Measurements from ENCODE around the gene CDK8. TPM values are rescaled to one million over a fixed set of nuclear protein-coding genes. Genes with fewer than 3 reads are reported as not detected.

Gene CDK8
- 17.4 TPM for polyA plus RNA-seq (2013)

DNA sequence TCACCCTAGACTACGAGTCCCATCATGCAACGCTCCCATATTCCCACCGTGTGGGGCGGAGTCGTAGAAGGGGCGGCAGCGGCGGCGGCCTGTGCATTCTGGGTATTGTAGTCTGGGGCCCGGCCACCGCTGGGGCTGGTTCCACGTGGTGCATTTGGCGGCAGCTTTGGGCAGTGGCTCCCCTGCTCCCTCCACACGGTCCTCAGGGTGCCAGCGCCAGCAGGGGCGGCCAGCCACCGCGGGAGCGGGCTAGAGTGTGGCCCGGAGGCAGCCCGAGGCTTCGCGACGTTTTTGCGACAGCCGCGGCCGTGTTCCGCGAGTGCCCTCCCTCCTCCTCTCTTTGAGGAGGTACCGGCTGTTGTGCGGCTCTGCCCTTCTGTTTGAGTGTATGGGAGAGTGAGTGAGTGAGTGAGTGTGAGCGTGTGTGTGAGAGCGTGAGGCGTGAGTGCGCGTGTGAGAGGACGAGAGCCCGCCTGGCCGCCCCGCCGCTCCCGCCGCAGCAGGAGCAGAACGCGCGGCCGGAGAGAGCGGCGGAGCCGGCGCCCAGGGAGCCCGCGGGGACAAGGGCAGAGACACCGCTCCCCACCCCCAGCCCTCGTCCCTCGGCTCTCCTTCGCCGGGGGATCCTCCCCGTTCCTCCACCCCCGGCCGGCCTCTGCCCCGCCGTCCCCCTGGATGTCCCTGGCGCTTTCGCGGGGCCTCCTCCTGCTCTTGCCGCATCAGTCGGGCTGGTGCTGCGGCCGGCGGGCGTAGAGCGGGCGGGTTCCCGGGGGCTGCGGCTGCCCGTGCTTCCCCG is at the start of gene CDK8:
CDK8 (plus strand) TSS at position 343 of the 796 bp plus-strand sequence. CDS start 513 bp downstream, outside the sequence.
- Histone ChIP-seq H3K4me1 (ENCODE audit: control extremely low read depth in 1 of 4, control insufficient read depth in 4 of 4, insufficient read depth in 4 of 4, low read length in 3 of 4) (peaks cover 6 to 19% (median 8%) of the 10 kb centered on the region in 4 experiments), H3K27me3 (replicated peaks in 2 of 5; ENCODE audit: control insufficient read depth in 4 of 5, insufficient read depth in 5 of 5, low read length in 4 of 5) (no peaks in the 10 kb centered on the region), H3K9me3 (ENCODE audit: control extremely low read depth in 1 of 5, control insufficient read depth in 4 of 5, insufficient read depth in 2 of 5, low read depth in 1 of 5, low read length in 4 of 5) (no peaks in the 10 kb centered on the region), H3K4me3 (ENCODE audit: control insufficient read depth in 1 of 7, extremely low read depth in 1 of 7, insufficient read depth in 4 of 7, low read depth in 2 of 7, low read length in 6 of 7) (peak within 1 kb of the TSS; percentile 83 to 96 (median 91)), H3K36me3 (ENCODE audit: control insufficient read depth in 4 of 4, insufficient read depth in 4 of 4, low read length in 3 of 4) (no peaks in the 10 kb centered on the region), H3K27ac (ENCODE audit: insufficient read depth in 1 of 2, low read depth in 1 of 2, low read length in 2 of 2, poor library complexity in 1 of 2, severe bottlenecking in 2 of 2) (peak within 1 kb of the TSS; percentile 71 to 91)
- DNase-seq, result peak; percentile 90 to 97 (median 95)
- ChIA-PET CTCF (interaction anchor here (1.7 kb wide), 1 partner anchor 13 kb away, joined by 4 read pairs; no protein-coding TSS in a partner anchor), POLR2A (interaction anchor here (0.6 kb wide), 1 partner anchor 36 kb away, joined by 3 read pairs; no protein-coding TSS in a partner anchor)
- WGBS (ENCODE audit: insufficient coverage), result 0% methylated on average over 62 of the region's 79 CpGs

DNA sequence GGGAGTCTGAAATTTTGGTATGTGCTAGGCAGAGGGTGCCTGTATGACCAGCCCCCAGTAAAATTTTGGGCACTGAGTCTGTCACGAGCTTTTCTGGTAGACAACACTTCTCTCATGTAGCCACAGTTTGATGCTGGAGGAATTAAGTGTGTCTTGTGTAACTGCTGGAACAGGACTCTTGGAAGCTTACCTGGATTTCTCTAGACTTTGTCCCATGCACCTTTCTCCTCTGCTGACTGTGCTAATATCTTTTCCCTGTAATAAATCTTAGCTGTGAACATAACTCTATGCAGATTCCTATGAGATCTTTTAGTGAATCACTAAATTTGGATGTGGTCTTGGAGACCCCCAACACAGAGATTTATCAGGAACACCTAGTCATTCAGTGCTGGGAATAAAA is 45.6 kb upstream of the CDK8 start:
- DNase-seq, result no peak
- H3K4me1 ChIP-seq (ENCODE audit: control extremely low read depth in 1 of 4, control insufficient read depth in 4 of 4, insufficient read depth in 4 of 4, low read length in 3 of 4), result no peaks in the 10 kb centered on the region
- no peak overlapping the region for H3K4me3 ChIP-seq (ENCODE audit: control insufficient read depth in 1 of 7, extremely low read depth in 1 of 7, insufficient read depth in 4 of 7, low read depth in 2 of 7, low read length in 6 of 7)
- no peak overlapping the region for H3K27ac ChIP-seq (ENCODE audit: insufficient read depth in 1 of 2, low read depth in 1 of 2, low read length in 2 of 2, poor library complexity in 1 of 2, severe bottlenecking in 2 of 2)
- POLR2A ChIA-PET, result no interaction called here
- H3K9me3 ChIP-seq (ENCODE audit: control extremely low read depth in 1 of 5, control insufficient read depth in 4 of 5, insufficient read depth in 2 of 5, low read depth in 1 of 5, low read length in 4 of 5), result no peaks in the 10 kb centered on the region
- 100% methylated on average over 1 of the region's 1 CpG for WGBS (ENCODE audit: insufficient coverage)
- CTCF ChIA-PET, result no interaction called here
- H3K36me3 ChIP-seq (ENCODE audit: control insufficient read depth in 4 of 4, insufficient read depth in 4 of 4, low read length in 3 of 4), result peaks cover 11 to 44% (median 32%) of the 10 kb centered on the region in 4 experiments
- no peaks in the 10 kb centered on the region for H3K27me3 ChIP-seq (replicated peaks in 2 of 5; ENCODE audit: control insufficient read depth in 4 of 5, insufficient read depth in 5 of 5, low read length in 4 of 5)

DNA sequence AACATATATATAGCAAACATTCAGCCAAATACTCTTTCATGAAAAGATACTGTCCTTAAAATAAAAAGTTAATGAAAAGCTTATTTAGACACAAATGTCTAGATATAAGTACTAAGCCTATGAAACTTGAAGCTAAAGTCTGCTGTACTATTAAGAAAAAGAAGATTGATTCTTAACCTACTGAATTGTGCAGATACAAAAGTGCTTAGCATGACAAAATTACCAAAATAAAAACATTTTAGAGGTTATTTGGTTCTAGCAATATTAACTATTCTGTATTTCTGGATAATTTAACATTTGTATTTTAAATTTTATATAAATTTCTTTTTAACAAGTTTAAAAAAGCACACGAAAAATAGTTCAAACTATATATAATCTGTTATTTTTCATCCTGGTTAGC is 40.6 kb upstream of the CDK8 start:
- CTCF ChIA-PET, result no interaction called here
- Histone ChIP-seq H3K4me3 (ENCODE audit: control insufficient read depth in 1 of 7, extremely low read depth in 1 of 7, insufficient read depth in 4 of 7, low read depth in 2 of 7, low read length in 6 of 7) (no peak overlapping the region), H3K27ac (ENCODE audit: insufficient read depth in 1 of 2, low read depth in 1 of 2, low read length in 2 of 2, poor library complexity in 1 of 2, severe bottlenecking in 2 of 2) (no peak overlapping the region), H3K9me3 (ENCODE audit: control extremely low read depth in 1 of 5, control insufficient read depth in 4 of 5, insufficient read depth in 2 of 5, low read depth in 1 of 5, low read length in 4 of 5) (no peaks in the 10 kb centered on the region), H3K4me1 (ENCODE audit: control extremely low read depth in 1 of 4, control insufficient read depth in 4 of 4, insufficient read depth in 4 of 4, low read length in 3 of 4) (no peaks in the 10 kb centered on the region), H3K27me3 (replicated peaks in 2 of 5; ENCODE audit: control insufficient read depth in 4 of 5, insufficient read depth in 5 of 5, low read length in 4 of 5) (no peaks in the 10 kb centered on the region), H3K36me3 (ENCODE audit: control insufficient read depth in 4 of 4, insufficient read depth in 4 of 4, low read length in 3 of 4) (peaks cover 39 to 82% (median 59%) of the 10 kb centered on the region in 4 experiments)
- WGBS (ENCODE audit: insufficient coverage), result no CpG with 5 or more reads among the region's 1 CpG
- POLR2A ChIA-PET, result no interaction called here
- DNase-seq, result no peak

DNA sequence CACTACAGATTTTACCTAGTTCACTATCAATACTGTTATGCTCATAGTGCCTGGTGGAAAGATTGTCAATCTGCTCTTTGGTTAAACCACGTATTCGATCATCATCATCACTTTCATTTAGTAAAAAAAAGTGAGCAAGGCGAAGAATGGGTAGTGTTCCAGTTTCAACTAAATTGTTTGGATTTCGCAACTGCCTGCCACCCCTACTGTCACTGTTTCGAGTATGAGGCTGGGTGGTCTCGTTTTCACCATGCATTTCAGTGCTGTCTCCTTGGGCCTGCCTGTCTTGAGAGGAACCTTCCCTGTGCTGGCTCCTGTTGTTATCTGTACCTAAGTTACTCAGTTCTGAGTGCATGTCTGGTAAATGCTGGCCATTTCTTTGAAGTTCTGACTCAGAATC is 39.9 kb upstream of the CDK8 start:
- no peaks in the 10 kb centered on the region for H3K4me1 ChIP-seq (ENCODE audit: control extremely low read depth in 1 of 4, control insufficient read depth in 4 of 4, insufficient read depth in 4 of 4, low read length in 3 of 4)
- ChIA-PET POLR2A (no interaction called here), CTCF (no interaction called here)
- WGBS (ENCODE audit: insufficient coverage), result 88% methylated on average over 6 of the region's 6 CpGs
- no peaks in the 10 kb centered on the region for H3K27me3 ChIP-seq (replicated peaks in 2 of 5; ENCODE audit: control insufficient read depth in 4 of 5, insufficient read depth in 5 of 5, low read length in 4 of 5)
- no peak overlapping the region for H3K4me3 ChIP-seq (ENCODE audit: control insufficient read depth in 1 of 7, extremely low read depth in 1 of 7, insufficient read depth in 4 of 7, low read depth in 2 of 7, low read length in 6 of 7)
- no peak for DNase-seq
- peaks cover 35 to 81% (median 56%) of the 10 kb centered on the region in 4 experiments for H3K36me3 ChIP-seq (ENCODE audit: control insufficient read depth in 4 of 4, insufficient read depth in 4 of 4, low read length in 3 of 4)
- H3K27ac ChIP-seq (ENCODE audit: insufficient read depth in 1 of 2, low read depth in 1 of 2, low read length in 2 of 2, poor library complexity in 1 of 2, severe bottlenecking in 2 of 2), result no peak overlapping the region
- H3K9me3 ChIP-seq (ENCODE audit: control extremely low read depth in 1 of 5, control insufficient read depth in 4 of 5, insufficient read depth in 2 of 5, low read depth in 1 of 5, low read length in 4 of 5), result no peaks in the 10 kb centered on the region

DNA sequence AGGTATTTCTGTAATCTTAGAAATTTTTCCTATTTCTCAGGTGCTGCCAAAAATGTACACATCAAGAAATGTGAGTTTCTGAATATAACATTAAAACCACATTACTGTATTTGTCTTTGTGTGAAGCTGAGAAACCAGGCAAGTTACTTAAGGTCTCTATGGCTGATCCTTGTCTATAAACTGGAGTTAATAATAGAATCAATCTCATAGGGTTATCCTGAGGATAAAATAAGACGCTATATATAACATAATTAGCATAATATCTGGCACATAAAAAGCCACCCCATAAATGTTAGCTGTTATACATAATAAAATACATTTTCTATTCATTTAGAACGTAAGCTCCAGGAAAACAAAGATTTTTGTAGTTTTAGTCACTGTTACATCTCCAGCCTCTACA is 37.9 kb upstream of the CDK8 start:
- CTCF ChIA-PET, result interaction anchor here (1.3 kb wide), 1 partner anchor 17 kb away, joined by 3 read pairs; no protein-coding TSS in a partner anchor
- no peak overlapping the region for H3K27ac ChIP-seq (ENCODE audit: insufficient read depth in 1 of 2, low read depth in 1 of 2, low read length in 2 of 2, poor library complexity in 1 of 2, severe bottlenecking in 2 of 2)

DNA sequence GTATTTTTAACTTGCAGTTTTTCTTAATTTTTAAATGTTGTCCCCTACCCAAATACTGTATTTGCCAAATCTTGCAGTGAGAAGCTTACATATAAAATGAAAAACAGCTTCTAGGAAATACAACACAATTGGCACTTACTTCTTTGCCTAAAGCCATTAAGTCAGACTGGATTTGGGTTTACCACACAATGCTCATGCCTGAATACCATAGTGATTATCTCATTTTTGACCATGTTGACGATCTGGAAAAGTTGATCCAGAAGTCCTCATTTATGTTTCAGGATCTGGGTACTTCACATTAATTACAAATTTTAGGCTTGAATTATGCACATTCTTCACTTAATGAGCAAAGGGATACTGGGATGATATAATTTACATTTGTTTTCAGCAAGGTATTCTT is 34.2 kb upstream of the CDK8 start:
- no peaks in the 10 kb centered on the region for H3K9me3 ChIP-seq (ENCODE audit: control extremely low read depth in 1 of 5, control insufficient read depth in 4 of 5, insufficient read depth in 2 of 5, low read depth in 1 of 5, low read length in 4 of 5)
- ChIA-PET POLR2A (no interaction called here), CTCF (interaction anchor here (0.5 to 1.2 kb wide), 3 partner anchors 35 to 275 kb away, joined by 3 to 4 read pairs (median 3); no protein-coding TSS in a partner anchor)
- no peak for DNase-seq
- no peak overlapping the region for H3K4me3 ChIP-seq (ENCODE audit: control insufficient read depth in 1 of 7, extremely low read depth in 1 of 7, insufficient read depth in 4 of 7, low read depth in 2 of 7, low read length in 6 of 7)
- 100% methylated on average over 1 of the region's 1 CpG for WGBS (ENCODE audit: insufficient coverage)
- H3K4me1 ChIP-seq (ENCODE audit: control extremely low read depth in 1 of 4, control insufficient read depth in 4 of 4, insufficient read depth in 4 of 4, low read length in 3 of 4), result peaks cover 14 to 24% (median 22%) of the 10 kb centered on the region in 4 experiments
- no peaks in the 10 kb centered on the region for H3K27me3 ChIP-seq (replicated peaks in 2 of 5; ENCODE audit: control insufficient read depth in 4 of 5, insufficient read depth in 5 of 5, low read length in 4 of 5)
- H3K27ac ChIP-seq (ENCODE audit: insufficient read depth in 1 of 2, low read depth in 1 of 2, low read length in 2 of 2, poor library complexity in 1 of 2, severe bottlenecking in 2 of 2), result no peak overlapping the region
- peaks cover 17 to 52% (median 41%) of the 10 kb centered on the region in 4 experiments for H3K36me3 ChIP-seq (ENCODE audit: control insufficient read depth in 4 of 4, insufficient read depth in 4 of 4, low read length in 3 of 4)

More for the DNA sequence above, 37.9 kb upstream of the CDK8 start:
- H3K9me3 ChIP-seq (ENCODE audit: control extremely low read depth in 1 of 5, control insufficient read depth in 4 of 5, insufficient read depth in 2 of 5, low read depth in 1 of 5, low read length in 4 of 5), result no peaks in the 10 kb centered on the region
- no peak for DNase-seq
- POLR2A ChIA-PET, result no interaction called here
- H3K4me1 ChIP-seq (ENCODE audit: control extremely low read depth in 1 of 4, control insufficient read depth in 4 of 4, insufficient read depth in 4 of 4, low read length in 3 of 4), result peaks cover 7 to 17% (median 11%) of the 10 kb centered on the region in 4 experiments
- H3K36me3 ChIP-seq (ENCODE audit: control insufficient read depth in 4 of 4, insufficient read depth in 4 of 4, low read length in 3 of 4), result peaks cover 34 to 77% (median 60%) of the 10 kb centered on the region in 4 experiments
- H3K4me3 ChIP-seq (ENCODE audit: control insufficient read depth in 1 of 7, extremely low read depth in 1 of 7, insufficient read depth in 4 of 7, low read depth in 2 of 7, low read length in 6 of 7), result no peak overlapping the region
- no CpG with 5 or more reads among the region's 2 CpGs for WGBS (ENCODE audit: insufficient coverage)
- no peaks in the 10 kb centered on the region for H3K27me3 ChIP-seq (replicated peaks in 2 of 5; ENCODE audit: control insufficient read depth in 4 of 5, insufficient read depth in 5 of 5, low read length in 4 of 5)

DNA sequence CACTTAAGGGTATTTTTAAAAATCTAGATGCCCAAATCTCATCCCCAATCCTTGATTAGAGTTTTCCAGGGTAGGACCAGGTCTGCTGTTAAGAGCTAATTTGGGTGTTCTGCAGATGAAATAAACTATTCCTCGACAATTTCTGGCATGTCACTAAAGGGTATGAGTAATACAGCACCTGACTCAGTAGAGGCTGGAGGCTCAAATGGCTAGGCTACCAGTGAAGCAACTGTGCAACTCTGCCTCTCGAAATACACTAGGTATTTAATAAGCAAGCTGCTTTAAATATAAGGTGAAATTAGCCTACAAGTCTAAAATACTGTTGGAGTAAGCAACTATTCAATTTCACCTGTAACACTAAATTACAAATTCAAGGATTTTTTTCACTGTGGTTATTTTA is 33.4 kb upstream of the CDK8 start:
- Histone ChIP-seq H3K27me3 (replicated peaks in 2 of 5; ENCODE audit: control insufficient read depth in 4 of 5, insufficient read depth in 5 of 5, low read length in 4 of 5) (no peaks in the 10 kb centered on the region), H3K9me3 (ENCODE audit: control extremely low read depth in 1 of 5, control insufficient read depth in 4 of 5, insufficient read depth in 2 of 5, low read depth in 1 of 5, low read length in 4 of 5) (no peaks in the 10 kb centered on the region), H3K4me3 (ENCODE audit: control insufficient read depth in 1 of 7, extremely low read depth in 1 of 7, insufficient read depth in 4 of 7, low read depth in 2 of 7, low read length in 6 of 7) (peak overlapping the region in 5 of 7 experiments; percentile 15 to 97 (median 91)), H3K36me3 (ENCODE audit: control insufficient read depth in 4 of 4, insufficient read depth in 4 of 4, low read length in 3 of 4) (peaks cover 11 to 44% (median 34%) of the 10 kb centered on the region in 4 experiments), H3K4me1 (ENCODE audit: control extremely low read depth in 1 of 4, control insufficient read depth in 4 of 4, insufficient read depth in 4 of 4, low read length in 3 of 4) (peaks cover 14 to 24% (median 22%) of the 10 kb centered on the region in 4 experiments), H3K27ac (ENCODE audit: insufficient read depth in 1 of 2, low read depth in 1 of 2, low read length in 2 of 2, poor library complexity in 1 of 2, severe bottlenecking in 2 of 2) (peak overlapping the region; percentile 94 to 97)
- ChIA-PET POLR2A (no interaction called here), CTCF (interaction anchor here (1.1 to 1.4 kb wide), 3 partner anchors 36 to 275 kb away, joined by 3 to 4 read pairs (median 4); no protein-coding TSS in a partner anchor)
- peak in 2 of 3 donors; percentile 5 to 27 for DNase-seq
- 100% methylated on average over 1 of the region's 2 CpGs for WGBS (ENCODE audit: insufficient coverage)
